G401 (cell line): Measurements from ENCODE around the gene SNAPIN. TPM values are rescaled to one million over a fixed set of nuclear protein-coding genes. Genes with fewer than 3 reads are reported as not detected.

ENCODE experiments used
- DNase-seq: peaks from one replicate; pipeline ENCODE4 v3.0.0-alpha.2; 2015; ENCODE audit warnings: low spot score
- in situ Hi-C: cut with HindIII; loops from 2 replicates; pipeline ENCODE4 v1.10.0; 2016; ENCODE audit warnings: low sequenced_read_pairs, mixed read lengths
- total RNA-seq: library from RNA; depleted of rRNA; stranded (reverse); fragments of >200 nt; shearing (Covaris generic); gene quantifications from 2 replicates; pipeline ENCODE4 v1.2.3, GENCODE V29; 2014; rRNA removed

SNAPIN gene
- total RNA-seq, 1 experiment from 2014 or later: 49.8 TPM

GRCh38 chr1:153693466-153693865 is 35.0 kb downstream of the SNAPIN start:
- in situ Hi-C loops: no loop called here
- no peak for DNase-seq

GRCh38 chr1:153696741-153697140 is 38.2 kb downstream of the SNAPIN start:
- no peak for DNase-seq
- in situ Hi-C loops: no loop called here

- no peak for DNase-seq
- in situ Hi-C loops: no loop called here
Observed at GRCh38 chr1:153697191-153698019, 38.9 kb downstream of the SNAPIN start.

GRCh38 chr1:153698020-153698922 is 39.8 kb downstream of the SNAPIN start:
- DNase-seq: no peak
- in situ Hi-C loops: no loop called here

- in situ Hi-C loops: no loop called here
Observed at GRCh38 chr1:153698923-153699714, 40.6 kb downstream of the SNAPIN start.

GRCh38 chr1:153699768-153700167 is 41.3 kb downstream of the SNAPIN start:
- no peak for DNase-seq
- in situ Hi-C loops: no loop called here

More at GRCh38 chr1:153698923-153699714, 40.6 kb downstream of the SNAPIN start:
- no peak for DNase-seq

GRCh38 chr1:153705484-153705883 is 47.0 kb downstream of the SNAPIN start:
- DNase-seq: no peak
- in situ Hi-C loops: no loop called here

- in situ Hi-C loops: no loop called here
- DNase-seq: no peak
Observed at GRCh38 chr1:153711026-153711425, 52.5 kb downstream of the SNAPIN start.

Other genes with a start within 250 kb of the SNAPIN start
- gene S100A7A, start 242.2 kb upstream of the SNAPIN start, total RNA-seq: not detected in 2 replicates
- gene S100A7, start 198.1 kb upstream of the SNAPIN start, total RNA-seq: not detected in 2 replicates
- gene S100A6, start 122.7 kb upstream of the SNAPIN start, total RNA-seq: 308 and 563 TPM in 2 replicates
- 1.5 and 15.4 TPM in 2 replicates for gene S100A5, start 117.8 kb upstream of the SNAPIN start, total RNA-seq
- gene S100A4, start 112.9 kb upstream of the SNAPIN start, total RNA-seq: 452 and 453 TPM in 2 replicates
- gene S100A3, start 109.4 kb upstream of the SNAPIN start, total RNA-seq: 0.37 and 4.3 TPM in 2 replicates
- gene S100A2, start 92.9 kb upstream of the SNAPIN start, total RNA-seq: 10.6 and 10.8 TPM in 2 replicates
- 81.9 and 98.1 TPM in 2 replicates for gene S100A16, start 45.6 kb upstream of the SNAPIN start, total RNA-seq
- 0.75 TPM in 1 of 2 replicates, not detected in the other for gene S100A14, start 42.4 kb upstream of the SNAPIN start, total RNA-seq
- 111 and 239 TPM in 2 replicates for gene S100A13, start 31.2 kb upstream of the SNAPIN start, total RNA-seq
- 132 and 195 TPM in 2 replicates for gene S100A1, start 30.3 kb upstream of the SNAPIN start, total RNA-seq
- 42.5 and 66.4 TPM in 2 replicates for gene CHTOP, start 24.6 kb upstream of the SNAPIN start, total RNA-seq
- 289 and 376 TPM in 2 replicates for gene ILF2, start 12.3 kb downstream of the SNAPIN start, total RNA-seq
- gene NPR1, start 20.0 kb downstream of the SNAPIN start, total RNA-seq: 0.12 TPM in 1 of 2 replicates, not detected in the other
- gene INTS3, start 69.3 kb downstream of the SNAPIN start, total RNA-seq: 20.7 and 21.1 TPM in 2 replicates
- 1.4 and 5.4 TPM in 2 replicates for gene SLC27A3, start 116.7 kb downstream of the SNAPIN start, total RNA-seq